Muscle of leg (tissue), 11 donors: ENCODE results near the gene DPYSL5. TPM values are rescaled to one million over a fixed set of nuclear protein-coding genes. Genes with fewer than 3 reads are reported as not detected.

ENCODE experiments used
- DNase-seq: peaks from one replicate; pipeline ENCODE4 v3.0.0; 2013
- H3K27ac ChIP-seq: one replicate; pipeline ENCODE4 v1.5.1; 2013; ENCODE audit warnings: mild to moderate bottlenecking, low read length, control low read depth
- H3K27me3 ChIP-seq: one replicate; pipeline ENCODE4 v1.6.1; 2013; ENCODE audit warnings: low read length; ENCODE audit not compliant: control insufficient read depth, insufficient read depth
- H3K36me3 ChIP-seq: one replicate; pipeline ENCODE4 v1.6.1; 2013; ENCODE audit warnings: low read length; ENCODE audit not compliant: control insufficient read depth, insufficient read depth
- H3K4me1 ChIP-seq: one replicate; pipeline ENCODE4 v1.6.1; 2013; ENCODE audit warnings: low read length; ENCODE audit not compliant: control insufficient read depth, insufficient read depth
- H3K4me3 ChIP-seq: one replicate; pipeline ENCODE4 v1.5.1; 2013; ENCODE audit warnings: low read length, control low read depth
- H3K9me3 ChIP-seq: replicated peaks from 2 replicates; pipeline ENCODE4 v1.6.1; 2013; ENCODE audit warnings: low read depth, low read length; ENCODE audit not compliant: control insufficient read depth
- WGBS: methylation state at CpG from one replicate; pipeline ENCODE4 v1.1.5; 2013; ENCODE audit warnings: missing lambda C conversion rate; ENCODE audit not compliant: insufficient coverage; 5-methylcytosine and 5-hydroxymethylcytosine counted together
- polyA plus RNA-seq, 8 donors: library from polyadenylated mRNA; unstranded; fragments of 120-200 nt; gene quantifications; one replicate each; pipeline versions ENCODE4 v1.2.1 to v1.2.3, GENCODE V29; 2013; ENCODE audit warnings: inconsistent platforms in 1 of 8, low replicate concordance in 1 of 8; ENCODE audit not compliant: insufficient read length in 8 of 8, insufficient read depth in 1 of 8
- total RNA-seq: library from RNA; stranded (reverse); fragments of 120-200 nt; gene quantifications from one replicate; pipeline ENCODE4 v1.2.4, GENCODE V29; 2013

The DPYSL5 gene
- total and polyA plus RNA-seq, 9 donors: 10.0 to 33.6 (median 22.0) TPM

- peaks cover 28% of the 10 kb centered on the region for H3K27me3 ChIP-seq
- H3K36me3 ChIP-seq: no peaks in the 10 kb centered on the region
- DNase-seq: no peak
- H3K27ac ChIP-seq: no peak overlapping the region
- no CpG with 5 or more reads among the region's 3 CpGs for WGBS
- H3K9me3 ChIP-seq: no peaks in the 10 kb centered on the region
- peaks cover 7% of the 10 kb centered on the region for H3K4me1 ChIP-seq
- H3K4me3 ChIP-seq: no peak overlapping the region
Observed at GRCh38 chr2:26957041-26957440, 109.1 kb downstream of the DPYSL5 start.

GRCh38 chr2:26957534-26957933 lies 109.6 kb downstream of the DPYSL5 start:
- Histone ChIP-seq H3K9me3 (no peaks in the 10 kb centered on the region), H3K27me3 (peaks cover 28% of the 10 kb centered on the region), H3K4me3 (no peak overlapping the region), H3K4me1 (peaks cover 7% of the 10 kb centered on the region), H3K36me3 (no peaks in the 10 kb centered on the region), H3K27ac (no peak overlapping the region)
- 53% methylated on average over 2 of the region's 3 CpGs for WGBS
- DNase-seq: no peak

GRCh38 chr2:26959331-26959730 lies 111.4 kb downstream of the DPYSL5 start:
- H3K9me3 ChIP-seq: no peaks in the 10 kb centered on the region

GRCh38 chr2:26964446-26965130 lies 116.7 kb downstream of the DPYSL5 start:
- no peak for DNase-seq
- no CpG with 5 or more reads among the region's 3 CpGs for WGBS
- H3K4me1 ChIP-seq: peaks cover 7% of the 10 kb centered on the region
- no peak overlapping the region for H3K4me3 ChIP-seq
- peaks cover 26% of the 10 kb centered on the region for H3K27me3 ChIP-seq
- H3K27ac ChIP-seq: no peak overlapping the region
- no peaks in the 10 kb centered on the region for H3K36me3 ChIP-seq
- no peaks in the 10 kb centered on the region for H3K9me3 ChIP-seq

More at GRCh38 chr2:26959331-26959730, 111.4 kb downstream of the DPYSL5 start:
- H3K4me3 ChIP-seq: no peak overlapping the region
- H3K27me3 ChIP-seq: peaks cover 29% of the 10 kb centered on the region
- peaks cover 7% of the 10 kb centered on the region for H3K4me1 ChIP-seq
- H3K36me3 ChIP-seq: no peaks in the 10 kb centered on the region
- DNase-seq: peak; percentile 42
- WGBS: no CpG with 5 or more reads among the region's 2 CpGs
- H3K27ac ChIP-seq: no peak overlapping the region

- DNase-seq: no peak
- peaks cover 25% of the 10 kb centered on the region for H3K27me3 ChIP-seq
- no CpG with 5 or more reads among the region's 3 CpGs for whole genome bisulfite sequencing
- H3K4me3 ChIP-seq: no peak overlapping the region
- H3K36me3 ChIP-seq: no peaks in the 10 kb centered on the region
- H3K4me1 ChIP-seq: peaks cover 13% of the 10 kb centered on the region
- H3K9me3 ChIP-seq: no peaks in the 10 kb centered on the region
- no peak overlapping the region for H3K27ac ChIP-seq
Observed at GRCh38 chr2:26968001-26968400, 120.1 kb downstream of the DPYSL5 start.

GRCh38 chr2:26969077-26969844 lies 121.3 kb downstream of the DPYSL5 start:
- Histone ChIP-seq H3K27ac (no peak overlapping the region), H3K4me1 (peaks cover 13% of the 10 kb centered on the region), H3K9me3 (no peaks in the 10 kb centered on the region), H3K27me3 (peaks cover 25% of the 10 kb centered on the region), H3K36me3 (no peaks in the 10 kb centered on the region), H3K4me3 (no peak overlapping the region)
- no peak for DNase-seq
- 84% methylated on average over 10 of the region's 10 CpGs for WGBS

- peak within 1 kb of the TSS; percentile 72 for H3K4me3 ChIP-seq
- under 1% methylated on average over 60 of the region's 69 CpGs for WGBS
Observed at GRCh38 chr2:26970244-26970927, 122.5 kb downstream of the DPYSL5 start, which contains the start of gene MAPRE3. Gene MAPRE3 (plus strand): TSS chr2:26970637. CDS start chr2:27022219, 51,582 bp downstream.

GRCh38 chr2:26970928-26971627 lies 123.1 kb downstream of the DPYSL5 start:
- WGBS: under 1% methylated on average over 25 of the region's 34 CpGs
- Histone ChIP-seq H3K9me3 (no peaks in the 10 kb centered on the region), H3K4me1 (peaks cover 15% of the 10 kb centered on the region), H3K27ac (peak overlapping the region; percentile 65), H3K36me3 (no peaks in the 10 kb centered on the region), H3K27me3 (peaks cover 19% of the 10 kb centered on the region), H3K4me3 (peak overlapping the region; percentile 72)
- peak; percentile 27 for DNase-seq

More at GRCh38 chr2:26970244-26970927, 122.5 kb downstream of the DPYSL5 start, which contains the start of gene MAPRE3:
- H3K4me1 ChIP-seq: peaks cover 15% of the 10 kb centered on the region
- H3K27me3 ChIP-seq: peaks cover 19% of the 10 kb centered on the region
- H3K36me3 ChIP-seq: no peaks in the 10 kb centered on the region
- peak; percentile 88 for DNase-seq
- H3K27ac ChIP-seq: peak within 1 kb of the TSS; percentile 65
- H3K9me3 ChIP-seq: no peaks in the 10 kb centered on the region

GRCh38 chr2:26971911-26972786 lies 124.2 kb downstream of the DPYSL5 start:
- 60% methylated on average over 2 of the region's 9 CpGs for WGBS
- H3K4me1 ChIP-seq: peaks cover 15% of the 10 kb centered on the region

More at GRCh38 chr2:26971911-26972786, 124.2 kb downstream of the DPYSL5 start:
- Histone ChIP-seq H3K9me3 (no peaks in the 10 kb centered on the region), H3K27ac (peak overlapping the region; percentile 65), H3K36me3 (no peaks in the 10 kb centered on the region), H3K27me3 (peaks cover 17% of the 10 kb centered on the region), H3K4me3 (no peak overlapping the region)
- peak; percentile 23 for DNase-seq
